HCT116 (cell line): ENCODE results near the gene HOXA1. TPM values are rescaled to one million over a fixed set of nuclear protein-coding genes. Genes with fewer than 3 reads are reported as not detected.

Experiments
- ATAC-seq: fragments of 200-7000 bp; cut with Tn5 transposase; 2 replicates; pipeline ENCODE4 v1.9.1; 2020; ENCODE audit warnings: mild to moderate bottlenecking, moderate library complexity
- BruUV-seq: library from RNA; stranded (reverse); fragments of 400-500 nt; replicated peaks from 2 replicates; lab custom pipeline; 2021; lab: Mats Ljungman, UMichigan
- CTCF ChIA-PET: fragments of 300-600 bp; sonication (Branson Sonifier 250); formaldehyde crosslinking; loops from one replicate; lab custom pipeline; 2021; ENCODE audit warnings: antibody characterized with exemption; lab: Charles Lee
- POLR2A ChIA-PET: fragments of 300-600, 350-600 bp; sonication (Branson Sonifier 250); formaldehyde crosslinking; loops from one replicate; lab custom pipeline; 2021; ENCODE audit warnings: antibody characterized with exemption; lab: Charles Lee
- RAD21 ChIA-PET, 2 experiments: fragments of 300-600 bp; sonication (Branson Sonifier 250); formaldehyde crosslinking; loops; one replicate each; lab custom pipeline; 2023; ENCODE audit warnings: low total read pairs in 2 of 2; ENCODE audit not compliant: uncharacterized antibody in 2 of 2, unreplicated experiment in 2 of 2, low non-redundant PET in 1 of 2; lab: Charles Lee
- DNase-seq: peaks from one replicate; pipeline ENCODE4 v3.0.0-alpha.2; 2010; ENCODE audit warnings: low read depth, low spot score
- H2AFZ ChIP-seq: fragments of 200-600 bp; shearing (Covaris generic), sonication (generic); 2 replicates; pipeline ENCODE4 v1.6.1; 2017; ENCODE audit warnings: low read depth, mixed run types, mixed read lengths, antibody characterized with exemption, low read length; ENCODE audit not compliant: poor library complexity, severe bottlenecking
- H3K27ac ChIP-seq: 2 replicates; pipeline ENCODE4 v1.5.1; 2012; ENCODE audit warnings: low read depth, low read length
- H3K27me3 ChIP-seq: fragments of 200-600 bp; sonication (generic); 2 replicates; pipeline ENCODE4 v1.6.1; 2016; ENCODE audit warnings: mixed run types, low read length, mixed read lengths; ENCODE audit not compliant: insufficient read depth
- H3K36me3 ChIP-seq, 2 experiments: fragments of 200-500 bp in 1 of 2; fragments of 200-600 bp in 1 of 2; sonication (Bioruptor generic) in 1 of 2; sonication (generic) in 1 of 2; 2 replicates each; pipeline versions ENCODE4 v1.5.1 to v1.6.1; 2014 to 2016; ENCODE audit warnings: low read length in 2 of 2, inconsistent platforms in 1 of 2, mixed read lengths in 1 of 2, mixed run types in 1 of 2; ENCODE audit not compliant: insufficient read depth in 2 of 2, control insufficient read depth in 1 of 2
- H3K4me1 ChIP-seq, 2 experiments: fragments of 200-600 bp in 1 of 2; sonication (generic) in 1 of 2; 2 replicates each; pipeline versions ENCODE4 v1.5.1 to v1.6.1; 2012 to 2017; ENCODE audit warnings: low read length in 2 of 2, inconsistent platforms in 1 of 2, mild to moderate bottlenecking in 1 of 2, mixed read lengths in 1 of 2, mixed run types in 1 of 2, moderate library complexity in 1 of 2; ENCODE audit not compliant: insufficient read depth in 2 of 2, control insufficient read depth in 1 of 2
- H3K4me2 ChIP-seq: fragments of 200-600 bp; sonication (generic); 2 replicates; pipeline ENCODE4 v1.6.1; 2017; ENCODE audit warnings: mixed run types, low read length, mixed read lengths
- H3K4me3 ChIP-seq, 2 experiments: fragments of 200-600 bp in 1 of 2; sonication (generic) in 1 of 2; replicated peaks in 1 of 2; 2 replicates each; pipeline ENCODE4 v1.5.1; 2011 to 2016; ENCODE audit warnings: low read length in 2 of 2, control low read depth in 1 of 2, low read depth in 1 of 2, mild to moderate bottlenecking in 1 of 2, mixed read lengths in 1 of 2, mixed run types in 1 of 2
- H3K79me2 ChIP-seq: fragments of 200-600 bp; sonication (generic); 2 replicates; pipeline ENCODE4 v1.6.1; 2017; ENCODE audit warnings: mild to moderate bottlenecking, mixed run types, low read length, moderate library complexity, mixed read lengths; ENCODE audit not compliant: insufficient read depth
- H3K9ac ChIP-seq: fragments of 200-600 bp; sonication (generic); 2 replicates; pipeline ENCODE4 v1.6.1; 2016; ENCODE audit warnings: low read length, mixed read lengths
- H3K9me2 ChIP-seq: fragments of 200-600 bp; sonication (generic), shearing (Covaris generic); 2 replicates; pipeline ENCODE4 v1.6.1; 2017; ENCODE audit warnings: mixed run types, mild to moderate bottlenecking, moderate library complexity; ENCODE audit not compliant: insufficient read depth
- H3K9me3 ChIP-seq, 2 experiments: fragments of 200-500 bp in 1 of 2; fragments of 200-600 bp in 1 of 2; sonication (Bioruptor generic) in 1 of 2; sonication (generic) in 1 of 2; 2 replicates each; pipeline ENCODE4 v1.6.1; 2014 to 2017; ENCODE audit warnings: low read length in 2 of 2, mixed read lengths in 2 of 2, inconsistent platforms in 1 of 2, low read depth in 1 of 2, mild to moderate bottlenecking in 1 of 2, mixed run types in 1 of 2, moderate library complexity in 1 of 2; ENCODE audit not compliant: control insufficient read depth in 1 of 2, insufficient read depth in 1 of 2
- H4K20me1 ChIP-seq: fragments of 200-600 bp; sonication (generic), shearing (Covaris generic); 2 replicates; pipeline ENCODE4 v1.6.1; 2017; ENCODE audit warnings: mixed run types, mild to moderate bottlenecking, moderate library complexity; ENCODE audit not compliant: insufficient read depth
- CBX3 ChIP-seq: IDR thresholded peaks from 2 replicates; pipeline ENCODE4 v1.6.1; 2012; ENCODE audit warnings: low read depth
- CEBPB ChIP-seq: IDR thresholded peaks from 2 replicates; pipeline ENCODE4 v1.6.1; 2012; ENCODE audit warnings: low read depth
- CTCF ChIP-seq, 3 experiments: fragments of 200-600 bp in 1 of 3; sonication (generic) in 1 of 3; IDR thresholded peaks in 2 of 3; conservative IDR thresholded peaks in 1 of 3; 2 replicates each; pipeline ENCODE4 v1.5.1; 2012 to 2017; ENCODE audit warnings: low read depth in 2 of 3, low read length in 2 of 3, antibody characterized with exemption in 1 of 3, borderline replicate concordance in 1 of 3, control low read depth in 1 of 3, mild to moderate bottlenecking in 1 of 3, mixed read lengths in 1 of 3, mixed run types in 1 of 3, moderate library complexity in 1 of 3; ENCODE audit not compliant: insufficient read depth in 1 of 3
- EGR1 ChIP-seq: IDR thresholded peaks from 2 replicates; pipeline ENCODE4 v1.6.1; 2012; ENCODE audit warnings: low read depth
- ELF1 ChIP-seq: IDR thresholded peaks from 2 replicates; pipeline ENCODE4 v1.6.1; 2012; ENCODE audit warnings: low read depth, borderline replicate concordance
- EZH2phosphoT487 ChIP-seq: fragments of 200-600 bp; IDR thresholded peaks from 2 replicates; pipeline ENCODE4 v1.6.1; 2018; ENCODE audit warnings: antibody characterized with exemption, borderline replicate concordance
- JUND ChIP-seq: IDR thresholded peaks from 2 replicates; pipeline ENCODE4 v1.6.1; 2012
- POLR2AphosphoS5 ChIP-seq: IDR thresholded peaks from 2 replicates; pipeline ENCODE4 v1.6.1; 2011; ENCODE audit warnings: mild to moderate bottlenecking, low read depth, low read length, moderate library complexity
- RAD21 ChIP-seq: IDR thresholded peaks from 2 replicates; pipeline ENCODE4 v1.6.1; 2012; ENCODE audit warnings: low read depth, mild to moderate bottlenecking
- SP1 ChIP-seq: IDR thresholded peaks from 2 replicates; pipeline ENCODE4 v1.6.1; 2012; ENCODE audit warnings: low read depth
- SRF ChIP-seq: IDR thresholded peaks from 2 replicates; pipeline ENCODE4 v1.6.1; 2012; ENCODE audit warnings: low read depth
- YY1 ChIP-seq: IDR thresholded peaks from 2 replicates; pipeline ENCODE4 v1.6.1; 2011; ENCODE audit warnings: low read length, low read depth, moderate library complexity, mild to moderate bottlenecking; ENCODE audit not compliant: insufficient replicate concordance; ENCODE audit errors: extremely low read depth
- ZFX ChIP-seq: fragments of 450-650 bp; IDR thresholded peaks from 2 replicates; pipeline ENCODE4 v1.6.1; 2017
- intact Hi-C: fragments of 100-400 bp; cut with micrococcal nuclease; formaldehyde crosslinking; loops from 2 replicates; pipeline ENCODE4 v1.10.0; 2022
- total RNA-seq: library from RNA; stranded (reverse); gene quantifications from one replicate; pipeline ENCODE4 v1.2.1, GENCODE V29; 2021; ENCODE audit not compliant: unreplicated experiment
- TF ChIP-seq, protein P1 (sequence below): IDR thresholded peaks from 2 replicates; pipeline ENCODE4 v1.6.1; 2012; ENCODE audit warnings: low read depth

The HOXA1 gene
- total RNA-seq, 1 experiment from 2014 or later = 2.8 TPM

DNA sequence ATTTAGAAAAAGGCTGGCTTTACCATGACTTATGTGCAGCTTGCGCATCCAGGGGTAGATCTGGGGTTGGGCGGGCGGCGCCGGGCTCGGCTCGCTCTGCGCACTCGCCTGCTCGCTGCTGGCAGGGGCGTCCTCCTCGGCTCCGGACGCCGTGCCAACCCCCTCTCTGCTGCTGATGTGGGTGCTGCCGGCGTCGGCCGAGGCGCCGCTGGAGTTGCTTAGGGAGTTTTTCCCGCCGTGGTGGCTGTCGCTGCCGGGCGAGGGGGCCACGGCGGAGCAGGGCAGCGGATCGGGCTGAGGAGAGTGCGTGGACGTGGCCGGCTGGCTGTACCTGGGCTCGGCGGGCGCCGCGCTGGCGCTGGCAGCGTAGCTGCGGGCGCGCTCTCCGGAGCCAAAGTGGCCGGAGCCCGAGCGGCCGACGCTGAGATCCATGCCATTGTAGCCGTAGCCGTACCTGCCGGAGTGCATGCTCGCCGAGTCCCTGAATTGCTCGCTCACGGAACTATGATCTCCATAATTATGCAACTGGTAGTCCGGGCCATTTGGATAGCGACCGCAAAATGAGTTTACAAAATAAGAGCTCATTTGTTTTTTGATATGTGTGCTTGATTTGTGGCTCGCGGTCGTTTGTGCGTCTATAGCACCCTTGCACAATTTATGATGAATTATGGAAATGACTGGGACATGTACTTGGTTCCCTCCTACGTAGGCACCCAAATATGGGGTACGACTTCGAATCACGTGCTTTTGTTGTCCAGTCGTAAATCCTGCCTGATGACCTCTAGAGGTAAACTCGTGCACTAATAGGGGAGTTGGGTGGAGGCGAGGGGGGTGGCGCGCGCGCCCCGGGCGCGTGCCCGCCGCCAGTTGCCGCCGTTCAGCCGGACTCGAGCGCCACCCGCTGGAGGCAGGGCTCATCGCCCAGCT is 47.5 kb upstream of the HOXA1 start, which contains the start of gene HOXA5:
Gene HOXA5 (minus strand): TSS at position 659 of the 927 bp plus-strand sequence. CDS start 74 bp downstream, at position 585.
- no peak within 1 kb of the TSS for H2AFZ ChIP-seq
- peaks cover 8 to 12% of the 10 kb centered on the region in 2 experiments; a peak in 3 of 4 replicates for H3K36me3 ChIP-seq
- POLR2A ChIA-PET = no interaction called here
- no peak for TF ChIP-seq EGR1
- TF ChIP-seq CTCF (IDR thresholded peaks at IDR 0.05 in 2 of 3, conservative IDR thresholded peaks at IDR 0.05 in 1 of 3; ENCODE audit: borderline replicate concordance in 1 of 3, insufficient read depth in 1 of 3, low read depth in 2 of 3, low read length in 2 of 3) = peak in 1 of 3 experiments; percentile 59; a peak in 2 of 6 replicates
- no peaks in the 10 kb centered on the region for H3K9me3 ChIP-seq
- H3K4me2 ChIP-seq = no peak within 1 kb of the TSS
- no peaks in the 10 kb centered on the region for H4K20me1 ChIP-seq
- H3K4me1 ChIP-seq = peaks cover 6 to 12% of the 10 kb centered on the region in 2 experiments; a peak in 3 of 4 replicates
- ATAC-seq (no peak), DNase-seq (no peak)
- H3K27ac ChIP-seq = no peak within 1 kb of the TSS
- no peak within 1 kb of the TSS for H3K4me3 ChIP-seq
- H3K79me2 ChIP-seq = peaks cover 12% of the 10 kb centered on the region
- no peak within 1 kb of the TSS for H3K9ac ChIP-seq
- BruUV-seq = no TSS peak
- no peaks in the 10 kb centered on the region for H3K27me3 ChIP-seq
- H3K9me2 ChIP-seq = no peaks in the 10 kb centered on the region
- CTCF ChIA-PET = no interaction called here
- RAD21 ChIA-PET = no interaction called here
- intact Hi-C loops = no loop called here

DNA sequence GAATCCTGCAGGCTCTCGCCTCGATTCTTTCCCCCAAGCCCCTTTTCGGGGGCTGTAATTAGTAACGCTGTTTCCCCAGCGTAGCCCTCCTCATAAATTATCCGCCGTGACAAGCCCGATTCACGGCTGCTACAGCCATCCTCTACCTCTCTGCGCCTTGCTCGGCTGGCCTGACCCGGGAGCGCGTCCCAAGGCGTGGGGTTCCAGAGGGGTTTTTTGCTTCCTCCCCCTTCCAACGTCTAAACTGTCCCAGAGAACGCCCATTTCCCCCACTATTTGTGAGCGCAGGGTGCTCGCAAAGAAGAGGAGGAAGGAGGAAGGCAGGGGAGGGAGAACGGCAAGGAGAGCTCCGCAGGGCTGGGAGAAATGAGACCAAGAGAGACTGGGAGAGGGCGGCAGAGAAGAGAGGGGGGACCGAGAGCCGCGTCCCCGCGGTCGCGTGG is 46.8 kb upstream of the HOXA1 start:
- Histone ChIP-seq H2AFZ (no peak overlapping the region), H3K27ac (no peak overlapping the region), H3K9ac (no peak overlapping the region), H3K4me1 (peaks cover 6 to 14% of the 10 kb centered on the region in 2 experiments; a peak in 3 of 4 replicates), H3K4me2 (no peak overlapping the region), H4K20me1 (no peaks in the 10 kb centered on the region), H3K9me2 (no peaks in the 10 kb centered on the region), H3K27me3 (no peaks in the 10 kb centered on the region), H3K36me3 (peaks cover 8 to 12% of the 10 kb centered on the region in 2 experiments; a peak in 3 of 4 replicates), H3K9me3 (no peaks in the 10 kb centered on the region), H3K79me2 (peaks cover 7% of the 10 kb centered on the region; the same call in 1 of the 2 replicates), H3K4me3 (no peak overlapping the region)
- POLR2A ChIA-PET = no interaction called here
- intact Hi-C loops = no loop called here
- CTCF ChIA-PET = no interaction called here
- no peak for ATAC-seq
- no TSS peak for BruUV-seq
- RAD21 ChIA-PET = no interaction called here
- no peak for DNase-seq
- no peak for TF ChIP-seq CEBPB
- no peak for TF ChIP-seq ZFX
- TF ChIP-seq ELF1 = no peak
- TF ChIP-seq RAD21 = no peak
- no peak for TF ChIP-seq YY1
- TF ChIP-seq SP1 = no peak
- no peak for TF ChIP-seq JUND
- TF ChIP-seq EZH2phosphoT487 = no peak
- TF ChIP-seq CBX3 = no peak
- TF ChIP-seq POLR2AphosphoS5 = no peak
- no peak for TF ChIP-seq EGR1
- TF ChIP-seq, protein P1, sequence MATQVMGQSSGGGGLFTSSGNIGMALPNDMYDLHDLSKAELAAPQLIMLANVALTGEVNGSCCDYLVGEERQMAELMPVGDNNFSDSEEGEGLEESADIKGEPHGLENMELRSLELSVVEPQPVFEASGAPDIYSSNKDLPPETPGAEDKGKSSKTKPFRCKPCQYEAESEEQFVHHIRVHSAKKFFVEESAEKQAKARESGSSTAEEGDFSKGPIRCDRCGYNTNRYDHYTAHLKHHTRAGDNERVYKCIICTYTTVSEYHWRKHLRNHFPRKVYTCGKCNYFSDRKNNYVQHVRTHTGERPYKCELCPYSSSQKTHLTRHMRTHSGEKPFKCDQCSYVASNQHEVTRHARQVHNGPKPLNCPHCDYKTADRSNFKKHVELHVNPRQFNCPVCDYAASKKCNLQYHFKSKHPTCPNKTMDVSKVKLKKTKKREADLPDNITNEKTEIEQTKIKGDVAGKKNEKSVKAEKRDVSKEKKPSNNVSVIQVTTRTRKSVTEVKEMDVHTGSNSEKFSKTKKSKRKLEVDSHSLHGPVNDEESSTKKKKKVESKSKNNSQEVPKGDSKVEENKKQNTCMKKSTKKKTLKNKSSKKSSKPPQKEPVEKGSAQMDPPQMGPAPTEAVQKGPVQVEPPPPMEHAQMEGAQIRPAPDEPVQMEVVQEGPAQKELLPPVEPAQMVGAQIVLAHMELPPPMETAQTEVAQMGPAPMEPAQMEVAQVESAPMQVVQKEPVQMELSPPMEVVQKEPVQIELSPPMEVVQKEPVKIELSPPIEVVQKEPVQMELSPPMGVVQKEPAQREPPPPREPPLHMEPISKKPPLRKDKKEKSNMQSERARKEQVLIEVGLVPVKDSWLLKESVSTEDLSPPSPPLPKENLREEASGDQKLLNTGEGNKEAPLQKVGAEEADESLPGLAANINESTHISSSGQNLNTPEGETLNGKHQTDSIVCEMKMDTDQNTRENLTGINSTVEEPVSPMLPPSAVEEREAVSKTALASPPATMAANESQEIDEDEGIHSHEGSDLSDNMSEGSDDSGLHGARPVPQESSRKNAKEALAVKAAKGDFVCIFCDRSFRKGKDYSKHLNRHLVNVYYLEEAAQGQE = no peak
- TF ChIP-seq SRF = no peak
